ENCODE results near the gene MICU1. TPM values are rescaled to one million over a fixed set of nuclear protein-coding genes. Genes with fewer than 3 reads are reported as not detected.

MICU1 gene
- total and polyA plus RNA-seq, 2 of the 13 experiments (the other 11 are each of a cell fraction or from before 2014, with no cell fraction given) = 32.5 to 56.1 TPM

DNA sequence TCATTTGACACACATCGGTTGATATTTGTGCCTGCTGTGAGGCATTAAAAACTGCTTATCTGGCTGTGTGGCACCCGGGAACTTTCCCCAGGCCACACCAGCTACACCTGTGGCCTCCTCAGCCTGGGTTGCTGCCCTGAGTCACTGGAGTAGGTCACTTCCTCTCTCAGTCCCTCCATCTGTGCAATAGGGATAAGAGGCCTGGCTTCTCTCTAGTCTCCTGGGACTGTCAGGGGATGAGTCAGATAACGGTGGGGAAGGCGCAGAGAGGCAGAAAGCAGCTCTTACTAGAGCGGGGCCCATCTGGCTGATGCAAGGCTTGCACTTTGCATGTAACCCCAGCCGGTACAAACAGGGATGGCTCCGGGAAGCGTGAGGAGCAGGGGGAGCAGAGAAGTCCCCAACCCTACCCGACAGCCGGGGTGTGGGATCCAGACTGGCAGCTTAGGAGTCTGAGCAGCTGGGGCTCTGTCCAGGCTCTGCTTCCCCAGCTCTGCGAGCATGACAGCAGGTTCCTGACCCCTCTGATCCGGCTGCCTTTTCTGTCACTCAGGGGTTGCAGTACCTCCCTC is 305.1 kb downstream of the MICU1 start (continued):
- TF ChIP-seq, protein P1, sequence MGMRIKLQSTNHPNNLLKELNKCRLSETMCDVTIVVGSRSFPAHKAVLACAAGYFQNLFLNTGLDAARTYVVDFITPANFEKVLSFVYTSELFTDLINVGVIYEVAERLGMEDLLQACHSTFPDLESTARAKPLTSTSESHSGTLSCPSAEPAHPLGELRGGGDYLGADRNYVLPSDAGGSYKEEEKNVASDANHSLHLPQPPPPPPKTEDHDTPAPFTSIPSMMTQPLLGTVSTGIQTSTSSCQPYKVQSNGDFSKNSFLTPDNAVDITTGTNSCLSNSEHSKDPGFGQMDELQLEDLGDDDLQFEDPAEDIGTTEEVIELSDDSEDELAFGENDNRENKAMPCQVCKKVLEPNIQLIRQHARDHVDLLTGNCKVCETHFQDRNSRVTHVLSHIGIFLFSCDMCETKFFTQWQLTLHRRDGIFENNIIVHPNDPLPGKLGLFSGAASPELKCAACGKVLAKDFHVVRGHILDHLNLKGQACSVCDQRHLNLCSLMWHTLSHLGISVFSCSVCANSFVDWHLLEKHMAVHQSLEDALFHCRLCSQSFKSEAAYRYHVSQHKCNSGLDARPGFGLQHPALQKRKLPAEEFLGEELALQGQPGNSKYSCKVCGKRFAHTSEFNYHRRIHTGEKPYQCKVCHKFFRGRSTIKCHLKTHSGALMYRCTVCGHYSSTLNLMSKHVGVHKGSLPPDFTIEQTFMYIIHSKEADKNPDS (CRISPR knock-in tag; IDR thresholded peaks at IDR 0.05) = no peak
- TF ChIP-seq THYN1 (CRISPR knock-in tag; IDR thresholded peaks at IDR 0.05; ENCODE audit: borderline replicate concordance, low read depth) (no peak), ZNF558 (CRISPR knock-in tag; IDR thresholded peaks at IDR 0.05; ENCODE audit: borderline replicate concordance) (no peak; the same call in 1 of the 2 replicates), POLR2AphosphoS2 (IDR thresholded peaks at IDR 0.05; ENCODE audit: low read depth, low read length) (0 out of 2 replicates have a peak, but pooled peaks have one; percentile 79), ZNF703 (CRISPR knock-in tag; IDR thresholded peaks at IDR 0.05; ENCODE audit: borderline replicate concordance) (no peak), CHD4 (IDR thresholded peaks at IDR 0.05; ENCODE audit: borderline replicate concordance, low read length) (no peak), ATF1 (CRISPR knock-in tag; IDR thresholded peaks at IDR 0.05) (no peak), KAT2B (IDR thresholded peaks at IDR 0.05; ENCODE audit: borderline replicate concordance, low read depth, low read length) (no peak), ZBTB42 (CRISPR knock-in tag; IDR thresholded peaks at IDR 0.05) (no peak), NFIB (CRISPR knock-in tag; IDR thresholded peaks at IDR 0.05; ENCODE audit: borderline replicate concordance) (no peak)
- TF ChIP-seq, protein P2, sequence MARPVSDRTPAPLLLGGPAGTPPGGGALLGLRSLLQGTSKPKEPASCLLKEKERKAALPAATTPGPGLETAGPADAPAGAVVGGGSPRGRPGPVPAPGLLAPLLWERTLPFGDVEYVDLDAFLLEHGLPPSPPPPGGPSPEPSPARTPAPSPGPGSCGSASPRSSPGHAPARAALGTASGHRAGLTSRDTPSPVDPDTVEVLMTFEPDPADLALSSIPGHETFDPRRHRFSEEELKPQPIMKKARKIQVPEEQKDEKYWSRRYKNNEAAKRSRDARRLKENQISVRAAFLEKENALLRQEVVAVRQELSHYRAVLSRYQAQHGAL (CRISPR knock-in tag; IDR thresholded peaks at IDR 0.05; ENCODE audit: not compliant biosample characterization) = no peak
- TF ChIP-seq, protein P3, sequence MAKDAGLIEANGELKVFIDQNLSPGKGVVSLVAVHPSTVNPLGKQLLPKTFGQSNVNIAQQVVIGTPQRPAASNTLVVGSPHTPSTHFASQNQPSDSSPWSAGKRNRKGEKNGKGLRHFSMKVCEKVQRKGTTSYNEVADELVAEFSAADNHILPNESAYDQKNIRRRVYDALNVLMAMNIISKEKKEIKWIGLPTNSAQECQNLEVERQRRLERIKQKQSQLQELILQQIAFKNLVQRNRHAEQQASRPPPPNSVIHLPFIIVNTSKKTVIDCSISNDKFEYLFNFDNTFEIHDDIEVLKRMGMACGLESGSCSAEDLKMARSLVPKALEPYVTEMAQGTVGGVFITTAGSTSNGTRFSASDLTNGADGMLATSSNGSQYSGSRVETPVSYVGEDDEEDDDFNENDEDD (CRISPR knock-in tag; IDR thresholded peaks at IDR 0.05; ENCODE audit: borderline replicate concordance) = 0 out of 2 replicates have a peak, but pooled peaks have one; percentile 19
- TF ChIP-seq, protein P4, sequence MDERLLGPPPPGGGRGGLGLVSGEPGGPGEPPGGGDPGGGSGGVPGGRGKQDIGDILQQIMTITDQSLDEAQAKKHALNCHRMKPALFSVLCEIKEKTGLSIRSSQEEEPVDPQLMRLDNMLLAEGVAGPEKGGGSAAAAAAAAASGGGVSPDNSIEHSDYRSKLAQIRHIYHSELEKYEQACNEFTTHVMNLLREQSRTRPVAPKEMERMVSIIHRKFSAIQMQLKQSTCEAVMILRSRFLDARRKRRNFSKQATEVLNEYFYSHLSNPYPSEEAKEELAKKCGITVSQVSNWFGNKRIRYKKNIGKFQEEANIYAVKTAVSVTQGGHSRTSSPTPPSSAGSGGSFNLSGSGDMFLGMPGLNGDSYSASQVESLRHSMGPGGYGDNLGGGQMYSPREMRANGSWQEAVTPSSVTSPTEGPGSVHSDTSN (CRISPR knock-in tag; IDR thresholded peaks at IDR 0.05) = no peak
- TF ChIP-seq, protein P5, sequence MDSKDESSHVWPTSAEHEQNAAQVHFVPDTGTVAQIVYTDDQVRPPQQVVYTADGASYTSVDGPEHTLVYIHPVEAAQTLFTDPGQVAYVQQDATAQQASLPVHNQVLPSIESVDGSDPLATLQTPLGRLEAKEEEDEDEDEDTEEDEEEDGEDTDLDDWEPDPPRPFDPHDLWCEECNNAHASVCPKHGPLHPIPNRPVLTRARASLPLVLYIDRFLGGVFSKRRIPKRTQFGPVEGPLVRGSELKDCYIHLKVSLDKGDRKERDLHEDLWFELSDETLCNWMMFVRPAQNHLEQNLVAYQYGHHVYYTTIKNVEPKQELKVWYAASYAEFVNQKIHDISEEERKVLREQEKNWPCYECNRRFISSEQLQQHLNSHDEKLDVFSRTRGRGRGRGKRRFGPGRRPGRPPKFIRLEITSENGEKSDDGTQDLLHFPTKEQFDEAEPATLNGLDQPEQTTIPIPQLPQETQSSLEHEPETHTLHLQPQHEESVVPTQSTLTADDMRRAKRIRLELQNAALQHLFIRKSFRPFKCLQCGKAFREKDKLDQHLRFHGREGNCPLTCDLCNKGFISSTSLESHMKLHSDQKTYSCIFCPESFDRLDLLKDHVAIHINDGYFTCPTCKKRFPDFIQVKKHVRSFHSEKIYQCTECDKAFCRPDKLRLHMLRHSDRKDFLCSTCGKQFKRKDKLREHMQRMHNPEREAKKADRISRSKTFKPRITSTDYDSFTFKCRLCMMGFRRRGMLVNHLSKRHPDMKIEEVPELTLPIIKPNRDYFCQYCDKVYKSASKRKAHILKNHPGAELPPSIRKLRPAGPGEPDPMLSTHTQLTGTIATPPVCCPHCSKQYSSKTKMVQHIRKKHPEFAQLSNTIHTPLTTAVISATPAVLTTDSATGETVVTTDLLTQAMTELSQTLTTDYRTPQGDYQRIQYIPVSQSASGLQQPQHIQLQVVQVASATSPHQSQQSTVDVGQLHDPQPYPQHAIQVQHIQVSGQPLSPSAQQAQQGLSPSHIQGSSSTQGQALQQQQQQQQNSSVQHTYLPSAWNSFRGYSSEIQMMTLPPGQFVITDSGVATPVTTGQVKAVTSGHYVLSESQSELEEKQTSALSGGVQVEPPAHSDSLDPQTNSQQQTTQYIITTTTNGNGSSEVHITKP (CRISPR knock-in tag; IDR thresholded peaks at IDR 0.05; ENCODE audit: low read depth) = no peak
- TF ChIP-seq, protein P6, sequence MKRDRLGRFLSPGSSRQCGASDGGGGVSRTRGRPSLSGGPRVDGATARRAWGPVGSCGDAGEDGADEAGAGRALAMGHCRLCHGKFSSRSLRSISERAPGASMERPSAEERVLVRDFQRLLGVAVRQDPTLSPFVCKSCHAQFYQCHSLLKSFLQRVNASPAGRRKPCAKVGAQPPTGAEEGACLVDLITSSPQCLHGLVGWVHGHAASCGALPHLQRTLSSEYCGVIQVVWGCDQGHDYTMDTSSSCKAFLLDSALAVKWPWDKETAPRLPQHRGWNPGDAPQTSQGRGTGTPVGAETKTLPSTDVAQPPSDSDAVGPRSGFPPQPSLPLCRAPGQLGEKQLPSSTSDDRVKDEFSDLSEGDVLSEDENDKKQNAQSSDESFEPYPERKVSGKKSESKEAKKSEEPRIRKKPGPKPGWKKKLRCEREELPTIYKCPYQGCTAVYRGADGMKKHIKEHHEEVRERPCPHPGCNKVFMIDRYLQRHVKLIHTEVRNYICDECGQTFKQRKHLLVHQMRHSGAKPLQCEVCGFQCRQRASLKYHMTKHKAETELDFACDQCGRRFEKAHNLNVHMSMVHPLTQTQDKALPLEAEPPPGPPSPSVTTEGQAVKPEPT (CRISPR knock-in tag; IDR thresholded peaks at IDR 0.05; ENCODE audit: low read depth) = no peak
- TF ChIP-seq, protein P7, sequence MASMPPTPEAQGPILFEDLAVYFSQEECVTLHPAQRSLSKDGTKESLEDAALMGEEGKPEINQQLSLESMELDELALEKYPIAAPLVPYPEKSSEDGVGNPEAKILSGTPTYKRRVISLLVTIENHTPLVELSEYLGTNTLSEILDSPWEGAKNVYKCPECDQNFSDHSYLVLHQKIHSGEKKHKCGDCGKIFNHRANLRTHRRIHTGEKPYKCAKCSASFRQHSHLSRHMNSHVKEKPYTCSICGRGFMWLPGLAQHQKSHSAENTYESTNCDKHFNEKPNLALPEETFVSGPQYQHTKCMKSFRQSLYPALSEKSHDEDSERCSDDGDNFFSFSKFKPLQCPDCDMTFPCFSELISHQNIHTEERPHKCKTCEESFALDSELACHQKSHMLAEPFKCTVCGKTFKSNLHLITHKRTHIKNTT (CRISPR knock-in tag; IDR thresholded peaks at IDR 0.05) = no peak

All from HepG2 (cell line).